Mesendoderm (in vitro differentiated cells): ENCODE results near the gene TXNDC17. TPM values are rescaled to one million over a fixed set of nuclear protein-coding genes. Genes with fewer than 3 reads are reported as not detected.
"Not testable (repeated sequence)": the region's sequence is repeated elsewhere in the genome, so short reads cannot be mapped to it uniquely, and the experiment has no call there.

Source experiments
- DNase-seq: peaks from one replicate; pipeline ENCODE4 v3.0.0; 2013
- H2AK5ac ChIP-seq: 2 replicates; pipeline ENCODE4 v1.6.1; 2013; ENCODE audit warnings: low read length, inconsistent platforms
- H2BK120ac ChIP-seq: 2 replicates; pipeline ENCODE4 v1.6.1; 2013; ENCODE audit warnings: low read depth, mild to moderate bottlenecking, low read length, moderate library complexity, mixed read lengths
- H2BK15ac ChIP-seq: replicated peaks from 2 replicates; pipeline ENCODE4 v1.6.1; 2013; ENCODE audit warnings: low read depth, mild to moderate bottlenecking, moderate library complexity
- H2BK5ac ChIP-seq: 2 replicates; pipeline ENCODE4 v1.6.1; 2013; ENCODE audit warnings: low read length, inconsistent platforms
- H3K18ac ChIP-seq: 2 replicates; pipeline ENCODE4 v1.6.1; 2013; ENCODE audit warnings: mild to moderate bottlenecking, low read length, mixed read lengths
- H3K23ac ChIP-seq: one replicate; pipeline ENCODE4 v1.6.1; 2013; ENCODE audit warnings: low read length
- H3K27ac ChIP-seq: 2 replicates; pipeline ENCODE4 v1.5.1; 2013; ENCODE audit warnings: low read depth, mild to moderate bottlenecking, inconsistent platforms, low read length, moderate library complexity
- H3K27me3 ChIP-seq: 2 replicates; pipeline ENCODE4 v1.6.1; 2013; ENCODE audit warnings: low read length, control low read depth, mild to moderate bottlenecking, inconsistent platforms; ENCODE audit not compliant: insufficient read depth, poor library complexity
- H3K36me3 ChIP-seq: 2 replicates; pipeline ENCODE4 v1.6.1; 2013; ENCODE audit warnings: low read length, inconsistent platforms; ENCODE audit not compliant: control insufficient read depth, insufficient read depth
- H3K4ac ChIP-seq: one replicate; pipeline ENCODE4 v1.6.1; 2013; ENCODE audit warnings: low read depth, mild to moderate bottlenecking, low read length, moderate library complexity
- H3K4me1 ChIP-seq: 2 replicates; pipeline ENCODE4 v1.6.1; 2013; ENCODE audit warnings: low read depth, low read length, inconsistent platforms; ENCODE audit not compliant: control insufficient read depth
- H3K4me2 ChIP-seq: 2 replicates; pipeline ENCODE4 v1.6.1; 2013; ENCODE audit warnings: low read length
- H3K4me3 ChIP-seq: 2 replicates; pipeline ENCODE4 v1.5.1; 2013; ENCODE audit warnings: mild to moderate bottlenecking, low read length
- H3K56ac ChIP-seq: one replicate; pipeline ENCODE4 v1.6.1; 2013; ENCODE audit warnings: low read length
- H3K79me1 ChIP-seq: 2 replicates; pipeline ENCODE4 v1.6.1; 2013; ENCODE audit warnings: low read length, inconsistent platforms
- H3K79me2 ChIP-seq: 2 replicates; pipeline ENCODE4 v1.6.1; 2013; ENCODE audit warnings: mild to moderate bottlenecking, low read length; ENCODE audit not compliant: control insufficient read depth, insufficient read depth
- H3K9ac ChIP-seq: 2 replicates; pipeline ENCODE4 v1.6.1; 2013; ENCODE audit warnings: low read length, inconsistent platforms
- H4K5ac ChIP-seq: one replicate; pipeline ENCODE4 v1.6.1; 2013; ENCODE audit warnings: low read length
- H4K8ac ChIP-seq: one replicate; pipeline ENCODE4 v1.6.1; 2013; ENCODE audit warnings: low read depth, mild to moderate bottlenecking, control low read depth, low read length, moderate library complexity
- WGBS: extraction: QIAGEN DNeasy Blood & Tissue Kit; methylation state at CpG from one replicate; pipeline ENCODE4 v1.1.7; 2013; ENCODE audit warnings: low lambda C conversion rate, missing lambda C conversion rate; ENCODE audit not compliant: insufficient coverage; ENCODE audit errors: extremely low coverage; 5-methylcytosine and 5-hydroxymethylcytosine counted together
- small RNA-seq: library from polyadenylated mRNA; stranded (forward); fragments of <200 nt; extraction: miRNeasy Mini kit (QIAGEN cat#:217004); gene quantifications from one replicate; pipeline ENCODE3, GENCODE V24; 2013; ENCODE audit not compliant: insufficient read depth

Gene TXNDC17

GRCh38 chr17:6690641-6691040 is 49.8 kb downstream of the TXNDC17 start:
- Histone ChIP-seq H4K8ac (no peak overlapping the region), H2AK5ac (no peak overlapping the region), H3K9ac (no peak overlapping the region), H3K4me1 (no peaks in the 10 kb centered on the region), H3K23ac (peak overlapping the region; percentile 45), H3K27ac (no peak overlapping the region), H4K5ac (no peak overlapping the region), H3K27me3 (no peaks in the 10 kb centered on the region), H3K4me3 (no peak overlapping the region), H3K79me2 (no peaks in the 10 kb centered on the region), H3K36me3 (no peaks in the 10 kb centered on the region), H3K79me1 (no peaks in the 10 kb centered on the region), H3K18ac (no peak overlapping the region), H3K4me2 (no peak overlapping the region), H2BK5ac (no peak overlapping the region), H2BK120ac (no peak overlapping the region), H3K4ac (no peak overlapping the region), H3K56ac (no peak overlapping the region), H2BK15ac (no peak overlapping the region)
- no peak for DNase-seq
- WGBS: no CpG with 5 or more reads among the region's 11 CpGs

GRCh38 chr17:6691546-6691945 is 50.7 kb downstream of the TXNDC17 start:
- no CpG with 5 or more reads among the region's 3 CpGs for WGBS
- H2BK5ac ChIP-seq: no peak overlapping the region
- H3K18ac ChIP-seq: no peak overlapping the region
- H2BK120ac ChIP-seq: no peak overlapping the region
- no peaks in the 10 kb centered on the region for H3K27me3 ChIP-seq
- H3K9ac ChIP-seq: no peak overlapping the region
- H3K4me2 ChIP-seq: no peak overlapping the region
- H3K36me3 ChIP-seq: no peaks in the 10 kb centered on the region
- no peak overlapping the region for H3K56ac ChIP-seq
- H3K4ac ChIP-seq: no peak overlapping the region
- H3K4me1 ChIP-seq: no peaks in the 10 kb centered on the region
- H3K79me1 ChIP-seq: no peaks in the 10 kb centered on the region
- H3K23ac ChIP-seq: no peak overlapping the region
- no peak overlapping the region for H2AK5ac ChIP-seq
- H3K79me2 ChIP-seq: no peaks in the 10 kb centered on the region
- H3K27ac ChIP-seq: no peak overlapping the region
- no peak overlapping the region for H4K8ac ChIP-seq
- no peak overlapping the region for H3K4me3 ChIP-seq
- no peak overlapping the region for H4K5ac ChIP-seq
- no peak for DNase-seq
- H2BK15ac ChIP-seq: no peak overlapping the region

GRCh38 chr17:6691958-6692357 is 51.1 kb downstream of the TXNDC17 start:
- H3K4ac ChIP-seq, H3K56ac ChIP-seq, H3K4me2 ChIP-seq: not testable (repeated sequence)

More at GRCh38 chr17:6691958-6692357, 51.1 kb downstream of the TXNDC17 start:
- H4K8ac ChIP-seq, H3K79me1 ChIP-seq, H3K27ac ChIP-seq, H2BK15ac ChIP-seq, H3K27me3 ChIP-seq, H4K5ac ChIP-seq, H3K4me3 ChIP-seq, DNase-seq, H2BK5ac ChIP-seq, H3K9ac ChIP-seq, H2AK5ac ChIP-seq, H3K18ac ChIP-seq, H3K23ac ChIP-seq, H2BK120ac ChIP-seq, H3K4me1 ChIP-seq, H3K36me3 ChIP-seq, H3K79me2 ChIP-seq: not testable (repeated sequence)
- no CpG with 5 or more reads among the region's 6 CpGs for WGBS

Small RNA genes within 50 kb of the gene (small RNA-seq; reads per million reads assigned to genes)
- gene MIR4520-1: 1.1 reads per million
- not detected for gene RNA5SP435
